GM19193 (cell line): ENCODE data around the gene SPATS2L.

Experiments used
- POLR2A ChIP-seq: IDR thresholded peaks from 4 replicates; pipeline ENCODE4 v1.6.1; 2011; ENCODE audit not compliant: insufficient read depth, insufficient read length; ENCODE audit errors: extremely low read depth

Gene SPATS2L

GRCh38 chr2:200459101-200459500 lies 152.6 kb downstream of the SPATS2L start:
- no peak for TF ChIP-seq POLR2A

GRCh38 chr2:200461846-200462710 lies 155.6 kb downstream of the SPATS2L start:
- TF ChIP-seq POLR2A = no peak

GRCh38 chr2:200463452-200463851 lies 157.0 kb downstream of the SPATS2L start:
- no peak for TF ChIP-seq POLR2A

- no peak for TF ChIP-seq POLR2A
These were observed 160.2 kb downstream of the SPATS2L start for GRCh38 chr2:200466425-200467418.

GRCh38 chr2:200467806-200468681 lies 161.6 kb downstream of the SPATS2L start:
- no peak for TF ChIP-seq POLR2A

- TF ChIP-seq POLR2A = no peak
These were observed 163.3 kb downstream of the SPATS2L start for GRCh38 chr2:200469708-200470211.

- no peak for TF ChIP-seq POLR2A
These were observed 163.7 kb downstream of the SPATS2L start for GRCh38 chr2:200470230-200470629.

- TF ChIP-seq POLR2A = no peak
These were observed 164.9 kb downstream of the SPATS2L start for GRCh38 chr2:200471324-200471848.

- no peak for TF ChIP-seq POLR2A
These were observed 165.6 kb downstream of the SPATS2L start for GRCh38 chr2:200471928-200472645.

- TF ChIP-seq POLR2A = no peak
These were observed 166.5 kb downstream of the SPATS2L start for GRCh38 chr2:200472853-200473464.

- TF ChIP-seq POLR2A = no peak
These were observed 169.3 kb downstream of the SPATS2L start for GRCh38 chr2:200475795-200476194.

GRCh38 chr2:200476836-200477235 lies 170.3 kb downstream of the SPATS2L start:
- TF ChIP-seq POLR2A = no peak

- TF ChIP-seq POLR2A = no peak
These were observed 171.2 kb downstream of the SPATS2L start for GRCh38 chr2:200477667-200478131.

- TF ChIP-seq POLR2A = no peak
These were observed 173.3 kb downstream of the SPATS2L start for GRCh38 chr2:200479692-200480265.
